HCT116 (cell line): ENCODE measurements around the gene ZNF783. TPM values are rescaled to one million over a fixed set of nuclear protein-coding genes. Genes with fewer than 3 reads are reported as not detected.

Experiments used
- ATAC-seq: fragments of 200-7000 bp; cut with Tn5 transposase; 2 replicates; pipeline ENCODE4 v1.9.1; 2020; ENCODE audit warnings: mild to moderate bottlenecking, moderate library complexity
- BruUV-seq: library from RNA; stranded (reverse); fragments of 400-500 nt; replicated peaks from 2 replicates; lab custom pipeline; 2021; lab: Mats Ljungman, UMichigan
- CTCF ChIA-PET: fragments of 300-600 bp; sonication (Branson Sonifier 250); formaldehyde crosslinking; loops from one replicate; lab custom pipeline; 2021; ENCODE audit warnings: antibody characterized with exemption; lab: Charles Lee
- POLR2A ChIA-PET: fragments of 300-600, 350-600 bp; sonication (Branson Sonifier 250); formaldehyde crosslinking; loops from one replicate; lab custom pipeline; 2021; ENCODE audit warnings: antibody characterized with exemption; lab: Charles Lee
- RAD21 ChIA-PET, 2 experiments: fragments of 300-600 bp; sonication (Branson Sonifier 250); formaldehyde crosslinking; loops; one replicate each; lab custom pipeline; 2023; ENCODE audit warnings: low total read pairs in 2 of 2; ENCODE audit not compliant: uncharacterized antibody in 2 of 2, unreplicated experiment in 2 of 2, low non-redundant PET in 1 of 2; lab: Charles Lee
- DNase-seq: peaks from one replicate; pipeline ENCODE4 v3.0.0-alpha.2; 2010; ENCODE audit warnings: low read depth, low spot score
- H2AFZ ChIP-seq: fragments of 200-600 bp; shearing (Covaris generic), sonication (generic); 2 replicates; pipeline ENCODE4 v1.6.1; 2017; ENCODE audit warnings: low read depth, mixed run types, mixed read lengths, antibody characterized with exemption, low read length; ENCODE audit not compliant: poor library complexity, severe bottlenecking
- H3K27ac ChIP-seq: 2 replicates; pipeline ENCODE4 v1.5.1; 2012; ENCODE audit warnings: low read depth, low read length
- H3K27me3 ChIP-seq: fragments of 200-600 bp; sonication (generic); 2 replicates; pipeline ENCODE4 v1.6.1; 2016; ENCODE audit warnings: mixed run types, low read length, mixed read lengths; ENCODE audit not compliant: insufficient read depth
- H3K36me3 ChIP-seq, 2 experiments: fragments of 200-500 bp in 1 of 2; fragments of 200-600 bp in 1 of 2; sonication (Bioruptor generic) in 1 of 2; sonication (generic) in 1 of 2; 2 replicates each; pipeline versions ENCODE4 v1.5.1 to v1.6.1; 2014 to 2016; ENCODE audit warnings: low read length in 2 of 2, inconsistent platforms in 1 of 2, mixed read lengths in 1 of 2, mixed run types in 1 of 2; ENCODE audit not compliant: insufficient read depth in 2 of 2, control insufficient read depth in 1 of 2
- H3K4me1 ChIP-seq, 2 experiments: fragments of 200-600 bp in 1 of 2; sonication (generic) in 1 of 2; 2 replicates each; pipeline versions ENCODE4 v1.5.1 to v1.6.1; 2012 to 2017; ENCODE audit warnings: low read length in 2 of 2, inconsistent platforms in 1 of 2, mild to moderate bottlenecking in 1 of 2, mixed read lengths in 1 of 2, mixed run types in 1 of 2, moderate library complexity in 1 of 2; ENCODE audit not compliant: insufficient read depth in 2 of 2, control insufficient read depth in 1 of 2
- H3K4me2 ChIP-seq: fragments of 200-600 bp; sonication (generic); 2 replicates; pipeline ENCODE4 v1.6.1; 2017; ENCODE audit warnings: mixed run types, low read length, mixed read lengths
- H3K4me3 ChIP-seq, 2 experiments: fragments of 200-600 bp in 1 of 2; sonication (generic) in 1 of 2; replicated peaks in 1 of 2; 2 replicates each; pipeline ENCODE4 v1.5.1; 2011 to 2016; ENCODE audit warnings: low read length in 2 of 2, control low read depth in 1 of 2, low read depth in 1 of 2, mild to moderate bottlenecking in 1 of 2, mixed read lengths in 1 of 2, mixed run types in 1 of 2
- H3K79me2 ChIP-seq: fragments of 200-600 bp; sonication (generic); 2 replicates; pipeline ENCODE4 v1.6.1; 2017; ENCODE audit warnings: mild to moderate bottlenecking, mixed run types, low read length, moderate library complexity, mixed read lengths; ENCODE audit not compliant: insufficient read depth
- H3K9ac ChIP-seq: fragments of 200-600 bp; sonication (generic); 2 replicates; pipeline ENCODE4 v1.6.1; 2016; ENCODE audit warnings: low read length, mixed read lengths
- H3K9me2 ChIP-seq: fragments of 200-600 bp; sonication (generic), shearing (Covaris generic); 2 replicates; pipeline ENCODE4 v1.6.1; 2017; ENCODE audit warnings: mixed run types, mild to moderate bottlenecking, moderate library complexity; ENCODE audit not compliant: insufficient read depth
- H3K9me3 ChIP-seq, 2 experiments: fragments of 200-500 bp in 1 of 2; fragments of 200-600 bp in 1 of 2; sonication (Bioruptor generic) in 1 of 2; sonication (generic) in 1 of 2; 2 replicates each; pipeline ENCODE4 v1.6.1; 2014 to 2017; ENCODE audit warnings: low read length in 2 of 2, mixed read lengths in 2 of 2, inconsistent platforms in 1 of 2, low read depth in 1 of 2, mild to moderate bottlenecking in 1 of 2, mixed run types in 1 of 2, moderate library complexity in 1 of 2; ENCODE audit not compliant: control insufficient read depth in 1 of 2, insufficient read depth in 1 of 2
- H4K20me1 ChIP-seq: fragments of 200-600 bp; sonication (generic), shearing (Covaris generic); 2 replicates; pipeline ENCODE4 v1.6.1; 2017; ENCODE audit warnings: mixed run types, mild to moderate bottlenecking, moderate library complexity; ENCODE audit not compliant: insufficient read depth
- ATF3 ChIP-seq: IDR thresholded peaks from 2 replicates; pipeline ENCODE4 v1.6.1; 2012
- CBX3 ChIP-seq: IDR thresholded peaks from 2 replicates; pipeline ENCODE4 v1.6.1; 2012; ENCODE audit warnings: low read depth
- CEBPB ChIP-seq: IDR thresholded peaks from 2 replicates; pipeline ENCODE4 v1.6.1; 2012; ENCODE audit warnings: low read depth
- CTCF ChIP-seq, 3 experiments: fragments of 200-600 bp in 1 of 3; sonication (generic) in 1 of 3; IDR thresholded peaks in 2 of 3; conservative IDR thresholded peaks in 1 of 3; 2 replicates each; pipeline ENCODE4 v1.5.1; 2012 to 2017; ENCODE audit warnings: low read depth in 2 of 3, low read length in 2 of 3, antibody characterized with exemption in 1 of 3, borderline replicate concordance in 1 of 3, control low read depth in 1 of 3, mild to moderate bottlenecking in 1 of 3, mixed read lengths in 1 of 3, mixed run types in 1 of 3, moderate library complexity in 1 of 3; ENCODE audit not compliant: insufficient read depth in 1 of 3
- EGR1 ChIP-seq: IDR thresholded peaks from 2 replicates; pipeline ENCODE4 v1.6.1; 2012; ENCODE audit warnings: low read depth
- ELF1 ChIP-seq: IDR thresholded peaks from 2 replicates; pipeline ENCODE4 v1.6.1; 2012; ENCODE audit warnings: low read depth, borderline replicate concordance
- EZH2 ChIP-seq: fragments of 200-600 bp; sonication (generic); IDR thresholded peaks from 2 replicates; pipeline ENCODE4 v1.6.1; 2017; ENCODE audit warnings: antibody characterized with exemption, mixed run types
- FOSL1 ChIP-seq: IDR thresholded peaks from 2 replicates; pipeline ENCODE4 v1.6.1; 2012; ENCODE audit warnings: low read depth
- JUND ChIP-seq: IDR thresholded peaks from 2 replicates; pipeline ENCODE4 v1.6.1; 2012
- MAX ChIP-seq: IDR thresholded peaks from 2 replicates; pipeline ENCODE4 v1.6.1; 2012
- POLR2A ChIP-seq: IDR thresholded peaks from 2 replicates; pipeline ENCODE4 v1.7.0; 2011; ENCODE audit warnings: borderline replicate concordance; ENCODE audit not compliant: insufficient read depth, insufficient read length; ENCODE audit errors: extremely low read depth
- POLR2AphosphoS5 ChIP-seq: IDR thresholded peaks from 2 replicates; pipeline ENCODE4 v1.6.1; 2011; ENCODE audit warnings: mild to moderate bottlenecking, low read depth, low read length, moderate library complexity
- RAD21 ChIP-seq: IDR thresholded peaks from 2 replicates; pipeline ENCODE4 v1.6.1; 2012; ENCODE audit warnings: low read depth, mild to moderate bottlenecking
- REST ChIP-seq: IDR thresholded peaks from 2 replicates; pipeline ENCODE4 v1.6.1; 2012; ENCODE audit warnings: low read depth
- SRF ChIP-seq: IDR thresholded peaks from 2 replicates; pipeline ENCODE4 v1.6.1; 2012; ENCODE audit warnings: low read depth
- TCF7L2 ChIP-seq: IDR thresholded peaks from 2 replicates; pipeline ENCODE4 v1.7.0; 2011; ENCODE audit warnings: borderline replicate concordance, inconsistent platforms; ENCODE audit not compliant: insufficient read depth, insufficient read length; ENCODE audit errors: extremely low read depth
- ZBTB33 ChIP-seq: IDR thresholded peaks from 2 replicates; pipeline ENCODE4 v1.6.1; 2011; ENCODE audit warnings: mild to moderate bottlenecking, low read length, moderate library complexity; ENCODE audit not compliant: insufficient replicate concordance; ENCODE audit errors: extremely low read depth
- ZFX ChIP-seq: fragments of 450-650 bp; IDR thresholded peaks from 2 replicates; pipeline ENCODE4 v1.6.1; 2017
- ZNF274 ChIP-seq: fragments of 200-500 bp; sonication (Bioruptor generic); IDR thresholded peaks from 2 replicates; pipeline ENCODE4 v1.6.1; 2014; ENCODE audit warnings: mild to moderate bottlenecking, low read depth, low read length, inconsistent platforms
- intact Hi-C: fragments of 100-400 bp; cut with micrococcal nuclease; formaldehyde crosslinking; loops from 2 replicates; pipeline ENCODE4 v1.10.0; 2022
- total RNA-seq: library from RNA; stranded (reverse); gene quantifications from one replicate; pipeline ENCODE4 v1.2.1, GENCODE V29; 2021; ENCODE audit not compliant: unreplicated experiment

ZNF783 gene
- total RNA-seq, 1 experiment from 2014 or later = 12.5 TPM

- CTCF ChIA-PET = no interaction called here
Measured at GRCh38 chr7:149334219-149334618, 72.2 kb downstream of the ZNF783 start.

More at GRCh38 chr7:149334219-149334618, 72.2 kb downstream of the ZNF783 start:
- no peak overlapping the region for H3K4me2 ChIP-seq
- no peaks in the 10 kb centered on the region for H4K20me1 ChIP-seq
- DNase-seq (no peak), ATAC-seq (no peak)
- no peak overlapping the region for H2AFZ ChIP-seq
- BruUV-seq = no TSS peak
- H3K27ac ChIP-seq = no peak overlapping the region
- H3K27me3 ChIP-seq = no peaks in the 10 kb centered on the region
- RAD21 ChIA-PET = no interaction called here
- no peaks in the 10 kb centered on the region for H3K36me3 ChIP-seq
- H3K4me3 ChIP-seq = no peak overlapping the region
- H3K4me1 ChIP-seq = no peaks in the 10 kb centered on the region
- TF ChIP-seq FOSL1 (no peak), ZFX (no peak), ATF3 (no peak), RAD21 (no peak), REST (no peak), ZBTB33 (no peak), EZH2 (no peak), SRF (no peak), CBX3 (no peak), ZNF274 (no peak), CTCF (IDR thresholded peaks at IDR 0.05 in 2 of 3, conservative IDR thresholded peaks at IDR 0.05 in 1 of 3; ENCODE audit: borderline replicate concordance in 1 of 3, insufficient read depth in 1 of 3, low read depth in 2 of 3, low read length in 2 of 3) (no peak), POLR2AphosphoS5 (no peak), CEBPB (no peak), POLR2A (no peak), EGR1 (no peak), TCF7L2 (no peak), MAX (no peak), JUND (no peak), ELF1 (no peak)
- no peaks in the 10 kb centered on the region; a peak in 1 of 4 replicates for H3K9me3 ChIP-seq
- intact Hi-C loops = no loop called here
- H3K79me2 ChIP-seq = no peaks in the 10 kb centered on the region
- H3K9me2 ChIP-seq = no peaks in the 10 kb centered on the region
- H3K9ac ChIP-seq = no peak overlapping the region
- POLR2A ChIA-PET = no interaction called here
